HS-5 (cell line): Measurements from ENCODE around the gene GRB2.
"Not testable (repeated sequence)": the region's sequence is repeated elsewhere in the genome, so short reads cannot be mapped to it uniquely, and the experiment has no call there.

Source experiments
- DNase-seq: peaks from one replicate; pipeline ENCODE4 v3.0.0-alpha.2; 2012; ENCODE audit warnings: low read depth

GRB2 gene

DNA sequence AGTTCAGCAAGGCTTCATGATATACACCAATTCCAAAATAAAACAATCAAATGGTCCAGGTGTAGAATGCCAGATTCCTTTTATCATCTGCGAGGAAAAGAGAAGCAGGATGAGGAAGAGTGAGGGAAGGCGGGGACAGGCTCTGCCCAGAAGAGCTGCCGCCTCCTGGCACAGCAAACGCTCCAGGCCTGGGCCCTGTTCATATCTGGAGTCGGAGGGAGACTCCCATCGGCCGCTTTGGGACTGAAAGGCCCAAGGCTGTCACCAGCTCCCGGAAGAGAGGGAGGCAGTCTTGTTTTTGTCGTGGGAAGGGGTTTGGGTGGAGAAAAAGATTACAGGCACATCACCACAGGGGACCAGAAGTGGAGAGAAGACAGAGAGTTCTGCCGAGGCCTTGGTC lies 87.3 kb downstream of the GRB2 start:
- no peak for DNase-seq

DNA sequence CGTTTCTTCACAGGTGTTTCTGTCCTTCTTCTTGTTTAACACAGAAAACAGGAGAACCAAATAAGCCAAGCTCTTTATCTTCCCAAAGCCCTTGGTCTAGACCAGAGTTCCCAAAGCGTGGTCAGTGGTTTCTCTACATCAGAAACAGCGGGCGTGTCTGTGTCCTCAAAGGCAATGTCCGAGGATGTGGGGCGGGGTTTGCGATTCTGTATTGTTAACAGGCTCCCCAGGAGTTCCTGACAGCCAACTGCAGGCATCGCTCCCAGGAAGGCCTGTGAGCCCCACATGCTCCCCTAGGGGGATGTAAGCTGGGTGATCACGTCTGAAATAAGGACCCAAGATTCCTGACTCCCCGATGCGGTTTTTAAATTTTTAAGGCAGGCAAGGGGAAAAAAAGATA lies 87.8 kb downstream of the GRB2 start:
- DNase-seq: no peak

DNA sequence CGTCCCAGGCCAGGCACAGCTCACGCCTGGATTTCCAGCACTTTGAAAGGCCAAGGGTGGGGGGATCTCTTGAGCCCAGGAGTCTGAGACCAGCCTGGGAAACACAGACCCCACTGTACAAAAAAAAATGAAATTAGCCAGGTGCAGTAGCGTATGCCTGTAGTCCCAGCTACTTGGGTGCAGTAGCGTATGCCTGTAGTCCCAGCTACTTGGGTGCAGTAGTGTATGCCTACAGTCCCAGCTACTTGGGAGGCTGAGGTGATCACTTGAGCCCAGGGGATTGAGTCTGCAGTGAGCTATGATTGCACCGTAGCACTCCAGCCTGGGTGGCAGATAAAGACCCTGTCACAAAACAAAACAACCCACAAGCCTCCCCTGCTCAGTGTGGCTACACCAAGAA lies 89.2 kb downstream of the GRB2 start:
- no peak for DNase-seq

DNA sequence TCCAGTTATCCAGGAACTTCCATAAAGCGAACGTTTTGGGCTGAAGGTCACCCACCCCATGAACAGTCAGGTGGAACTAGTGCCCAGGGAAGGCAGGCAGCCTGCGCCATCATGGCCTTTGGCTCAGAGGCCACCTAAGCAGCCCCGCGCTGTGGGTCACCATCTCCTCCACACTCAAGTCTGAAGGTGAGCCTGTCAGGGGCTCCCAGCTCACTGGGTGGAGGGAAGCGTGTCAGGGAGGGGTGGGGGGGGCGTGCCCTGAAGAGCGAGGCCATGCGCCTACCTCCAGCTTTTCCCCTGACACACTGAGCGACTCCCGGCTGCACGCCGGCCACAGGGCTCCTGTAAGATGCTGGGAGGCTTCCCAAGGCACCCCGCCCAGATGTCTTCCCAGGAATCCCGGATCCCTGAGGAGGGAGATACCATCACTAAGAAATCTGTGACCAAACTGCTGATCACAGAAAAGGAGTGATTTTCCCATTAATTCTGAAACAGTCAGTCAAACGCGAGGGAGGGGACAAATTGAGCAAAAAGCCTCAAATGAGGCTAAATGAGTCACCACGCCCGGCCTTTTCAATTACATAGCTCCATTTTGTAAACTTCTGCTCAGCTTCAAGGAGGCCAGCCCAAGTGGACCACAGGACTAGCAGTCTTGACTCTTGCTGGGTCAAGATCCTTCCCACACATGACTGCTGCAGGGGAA lies 89.8 kb downstream of the GRB2 start:
- DNase-seq: peak; percentile 15

DNA sequence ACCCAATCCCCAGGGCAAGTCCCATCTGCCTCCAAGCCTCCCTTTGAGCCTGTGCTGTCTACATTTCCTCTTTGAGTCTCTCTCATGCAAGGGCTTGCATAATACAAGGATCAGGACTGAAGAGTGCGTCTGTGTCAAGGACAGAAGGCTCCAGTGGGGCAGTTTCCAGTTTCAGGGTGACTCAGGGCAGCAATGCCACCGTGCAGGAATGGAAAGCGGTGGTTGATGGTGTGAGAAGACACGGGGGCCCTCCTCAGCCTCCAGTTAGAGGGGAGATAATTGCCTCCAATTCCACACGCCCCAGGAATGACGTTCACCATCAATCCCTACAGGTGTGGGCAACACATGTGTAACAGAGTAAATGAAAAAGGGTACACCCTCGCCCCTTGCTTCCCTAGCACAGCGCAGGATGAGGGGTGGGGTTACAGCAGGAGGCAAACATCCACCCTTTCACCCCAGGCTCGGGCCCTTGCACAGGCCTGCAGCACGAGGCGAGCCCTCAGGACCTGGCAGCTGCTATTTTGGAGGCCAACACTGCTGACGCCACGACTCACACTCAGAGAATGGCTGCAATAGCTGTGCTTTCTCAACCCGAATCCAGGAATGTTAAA lies 91.4 kb downstream of the GRB2 start:
- DNase-seq: no peak

DNA sequence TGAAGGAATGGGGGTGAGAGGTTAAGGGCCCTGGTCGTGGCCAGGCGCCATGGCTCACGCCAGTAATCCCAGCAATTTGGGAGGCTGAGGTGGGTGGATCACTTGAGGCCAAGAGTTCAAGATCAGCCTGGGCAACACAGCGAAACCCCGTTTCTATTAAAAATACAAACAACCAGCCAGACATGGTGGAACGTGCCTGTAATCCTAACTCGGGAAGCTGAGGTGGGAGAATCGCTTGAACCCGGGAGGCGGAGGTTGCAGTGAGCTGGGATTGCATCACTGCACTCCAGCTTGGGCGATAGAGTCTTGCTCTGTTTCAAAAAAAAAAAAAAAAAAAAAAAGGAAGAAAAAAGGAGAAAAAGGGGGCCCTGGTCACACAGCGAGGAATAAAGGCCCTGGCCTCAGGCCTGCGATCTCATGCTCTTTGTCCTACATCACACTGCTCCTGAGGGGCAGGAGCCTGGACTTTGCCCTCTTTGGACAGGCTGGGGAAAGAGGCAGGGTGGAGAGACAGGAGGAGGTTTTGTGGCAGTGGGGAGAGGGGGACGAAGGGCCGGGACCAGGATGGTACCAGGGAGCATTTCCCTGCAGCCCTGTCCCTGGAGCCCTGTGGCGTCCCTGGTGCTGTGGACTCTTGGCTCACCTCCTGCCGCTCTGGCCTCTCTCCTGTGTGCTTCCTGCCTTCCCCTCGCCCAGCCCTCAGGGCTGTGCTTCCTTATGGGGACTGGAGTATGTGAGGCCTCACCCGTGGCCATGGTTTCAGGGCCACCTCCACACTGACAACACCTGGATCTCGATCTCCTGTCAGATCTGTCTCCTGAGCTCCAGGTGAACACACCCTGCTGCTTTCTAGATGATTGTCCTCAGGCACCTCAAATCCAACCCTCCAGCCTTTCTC lies 96.5 kb downstream of the GRB2 start:
- no peak for DNase-seq

DNA sequence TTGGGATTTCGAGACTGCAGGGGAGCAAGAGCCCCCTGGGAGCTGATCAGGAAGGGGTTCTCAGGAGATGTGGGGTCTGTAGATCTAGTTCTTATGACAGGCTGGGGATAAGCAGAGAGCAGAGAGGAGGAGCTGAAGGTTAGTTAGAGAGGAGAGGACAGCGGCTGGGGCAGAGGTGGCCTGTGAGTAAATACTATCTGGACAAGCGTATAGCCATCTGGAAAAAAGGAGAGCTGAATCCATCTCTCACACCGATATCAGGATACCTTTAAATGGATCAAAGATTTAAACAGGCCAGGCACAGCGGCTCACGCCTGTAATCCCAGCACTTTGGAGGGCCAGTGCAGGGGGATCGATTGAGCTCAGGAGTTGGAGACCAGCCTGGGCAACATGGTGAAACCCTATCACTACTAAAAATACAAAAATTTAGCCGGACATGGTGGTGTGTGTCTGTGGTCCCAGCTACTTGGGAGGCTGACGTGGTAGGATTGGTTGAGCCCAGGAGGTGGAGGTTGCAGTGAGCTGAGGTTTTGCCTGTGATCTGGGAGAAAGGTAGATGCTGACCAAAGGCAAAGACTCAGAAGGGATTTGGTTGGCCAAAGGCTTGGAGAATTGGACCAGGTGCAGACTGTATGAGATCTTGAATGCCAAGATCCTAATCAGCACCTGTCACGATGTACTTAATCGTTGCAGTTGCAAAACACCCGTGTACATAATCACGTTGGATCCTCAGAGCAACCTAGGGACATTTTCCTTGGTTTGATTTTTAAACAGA lies 97.3 kb downstream of the GRB2 start:
- no peak for DNase-seq

DNA sequence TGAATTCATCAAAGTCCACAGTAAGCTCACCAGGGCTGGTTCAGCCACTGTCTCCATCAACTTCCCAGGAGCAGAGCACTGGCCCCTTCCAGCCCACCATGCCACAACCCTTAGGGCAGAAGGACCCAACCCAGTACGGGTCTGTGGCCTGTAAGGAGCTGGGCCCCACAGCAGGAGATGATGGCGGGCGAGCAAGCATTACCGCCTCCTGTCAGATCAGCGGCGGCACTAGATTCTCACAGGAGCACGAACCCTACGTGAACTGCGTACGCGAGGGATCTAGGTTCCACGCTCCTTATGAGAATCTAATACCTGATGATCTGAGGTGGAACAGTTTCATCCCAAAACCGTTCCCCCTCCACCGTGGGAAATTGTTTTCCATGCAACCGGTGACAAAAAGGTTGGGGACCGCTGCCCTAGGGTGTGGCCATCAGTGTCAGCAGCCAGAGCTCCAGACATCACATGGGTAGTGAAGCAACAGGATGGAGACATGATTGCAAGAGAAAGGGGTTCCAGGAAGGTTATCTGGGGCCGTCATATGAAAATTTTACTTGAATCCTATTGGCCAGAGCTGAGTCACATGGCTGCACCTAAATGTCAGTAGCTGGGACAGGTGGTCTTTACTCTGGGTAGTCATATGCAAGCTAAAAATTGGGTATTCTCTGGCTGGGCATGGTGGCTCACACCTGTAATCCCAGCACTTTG lies 103.8 kb downstream of the GRB2 start:
- no peak for DNase-seq

DNA sequence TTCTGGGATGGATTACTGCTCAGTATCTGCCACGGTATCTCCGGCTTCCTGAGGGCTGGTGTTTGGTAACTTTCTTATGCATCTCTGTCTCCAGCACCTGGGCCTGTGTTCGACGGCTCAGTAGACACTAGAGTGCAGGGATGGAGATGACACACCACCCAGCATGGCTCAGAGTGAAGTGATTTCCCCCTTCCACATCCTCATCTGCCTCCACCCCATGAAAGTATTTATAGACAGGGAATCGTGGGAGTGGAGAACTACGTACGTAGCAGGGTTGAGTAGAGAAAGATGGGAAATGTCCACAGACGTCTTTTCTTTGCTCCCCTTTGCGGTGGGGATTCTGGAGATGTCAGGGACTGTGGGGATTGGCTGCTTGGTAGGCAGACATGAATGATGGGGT lies 104.4 kb downstream of the GRB2 start:
- no peak for DNase-seq

DNA sequence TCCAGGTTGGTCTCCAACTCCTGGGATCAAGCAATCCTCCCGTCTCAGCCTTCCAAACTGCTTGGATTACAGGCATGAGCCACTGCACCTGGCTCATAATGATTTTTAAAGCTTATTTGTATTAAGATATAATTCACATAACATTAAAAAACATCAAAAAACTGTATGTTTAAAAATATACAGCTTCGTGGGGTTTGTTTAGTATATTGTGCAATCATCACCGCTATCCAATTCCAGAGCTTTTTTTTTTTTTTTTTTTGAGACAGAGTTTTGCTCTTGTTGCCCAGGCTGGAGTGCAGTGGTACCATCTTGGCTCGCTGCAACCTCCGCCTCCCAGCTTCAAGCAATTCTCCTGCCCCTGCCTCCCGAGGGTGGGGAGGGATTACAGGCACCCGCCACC lies 105.2 kb downstream of the GRB2 start:
- DNase-seq: no peak

DNA sequence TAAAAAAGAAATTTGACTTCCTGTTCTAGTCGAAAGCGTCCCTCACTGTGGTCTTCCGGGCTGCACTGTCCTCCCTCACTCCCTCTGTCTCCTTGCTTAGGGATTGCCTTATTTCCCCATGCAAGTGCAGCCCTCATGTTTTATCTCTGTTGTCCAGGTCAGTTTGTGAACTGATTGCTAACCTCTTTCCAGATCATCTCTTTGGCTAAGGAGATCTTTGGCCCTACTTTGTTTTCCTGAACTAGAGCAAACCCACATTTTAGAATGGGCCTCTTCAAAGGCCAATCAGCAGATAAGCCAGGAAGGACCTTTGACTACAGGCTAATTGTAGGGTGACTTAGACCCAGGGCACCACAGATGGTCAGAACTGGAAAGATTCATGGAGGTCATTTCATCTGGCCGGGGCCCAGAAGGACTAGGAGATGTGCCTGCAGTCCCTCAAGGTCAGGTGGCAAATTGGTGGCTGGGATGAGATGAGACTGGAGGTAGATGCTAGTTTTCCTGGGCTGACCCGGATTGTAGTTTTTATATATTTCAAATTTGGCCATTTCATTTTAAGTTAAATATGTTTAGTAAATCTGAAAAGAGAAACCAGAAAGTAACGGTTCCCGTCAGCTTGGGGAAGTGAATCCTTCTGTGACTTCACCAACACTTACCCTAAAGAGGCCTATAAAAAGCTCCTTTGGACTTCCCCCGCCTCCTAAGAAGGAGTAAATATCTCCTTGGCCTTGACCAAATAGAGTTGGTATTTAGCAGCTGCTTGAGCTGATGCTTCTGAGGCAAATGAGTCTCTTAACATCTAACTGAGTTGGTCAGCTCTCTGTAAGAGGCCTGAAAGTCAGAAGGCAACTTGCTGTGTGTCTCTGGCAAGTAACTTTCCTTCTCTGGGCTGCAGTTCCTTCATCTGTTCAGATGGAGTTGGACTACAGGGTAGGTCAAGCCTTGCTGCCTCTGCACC lies 110.0 kb downstream of the GRB2 start:
- DNase-seq: no peak

DNA sequence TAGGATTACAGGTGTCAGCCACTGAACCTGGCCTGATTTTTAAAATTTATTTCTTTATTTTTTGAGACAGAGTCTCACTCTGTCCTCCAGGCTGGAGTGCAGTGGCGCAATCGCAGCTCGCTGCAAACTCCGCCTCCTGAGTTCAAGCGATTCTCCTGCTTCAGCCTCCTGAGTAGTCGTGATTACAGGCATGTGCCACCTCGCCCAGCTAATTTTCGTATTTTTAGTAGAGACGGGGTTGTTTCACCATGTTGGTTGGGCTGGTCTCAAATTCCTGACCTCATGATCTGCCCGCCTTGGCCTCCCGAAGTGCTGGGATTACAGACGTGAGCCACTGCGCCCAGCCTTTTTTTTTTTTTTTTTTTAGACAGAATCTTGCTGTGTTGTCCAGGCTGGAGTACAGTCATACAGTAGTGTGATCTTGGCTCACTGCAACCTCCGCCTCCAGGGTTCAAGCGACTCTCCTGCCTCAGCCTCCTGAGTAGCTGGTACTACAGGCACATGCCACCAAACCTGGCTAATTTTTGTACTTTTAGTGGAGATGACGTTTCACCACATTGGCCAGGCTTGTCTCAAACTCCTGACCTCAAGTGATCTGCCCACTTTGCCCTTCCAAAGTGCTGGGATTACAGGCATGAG lies 112.5 kb downstream of the GRB2 start:
- DNase-seq: not testable (repeated sequence)

DNA sequence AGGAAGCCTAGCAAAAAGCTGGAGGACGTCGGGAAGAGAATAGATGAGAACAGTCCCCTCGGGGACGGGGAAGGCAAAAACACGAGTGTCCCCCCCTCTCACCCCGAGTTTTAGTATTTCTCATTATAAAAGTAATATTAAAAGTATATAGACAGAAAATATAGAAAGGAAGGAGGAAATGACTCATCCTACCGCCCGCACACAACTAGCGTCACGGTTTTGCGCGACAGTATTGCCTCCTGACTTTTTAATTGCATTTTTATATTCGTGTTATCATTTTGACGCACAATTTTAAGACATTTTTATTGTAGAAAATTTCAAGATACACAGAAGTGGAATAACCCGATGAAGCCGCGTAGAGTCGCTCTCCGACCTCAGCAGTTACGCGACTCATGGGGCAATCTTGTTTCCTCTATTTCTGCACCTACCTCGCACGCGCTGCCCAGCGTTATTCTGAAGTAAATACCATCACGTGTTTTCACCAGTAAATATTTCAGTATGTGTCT lies 115.6 kb downstream of the GRB2 start:
- DNase-seq: peak; percentile 29

DNA sequence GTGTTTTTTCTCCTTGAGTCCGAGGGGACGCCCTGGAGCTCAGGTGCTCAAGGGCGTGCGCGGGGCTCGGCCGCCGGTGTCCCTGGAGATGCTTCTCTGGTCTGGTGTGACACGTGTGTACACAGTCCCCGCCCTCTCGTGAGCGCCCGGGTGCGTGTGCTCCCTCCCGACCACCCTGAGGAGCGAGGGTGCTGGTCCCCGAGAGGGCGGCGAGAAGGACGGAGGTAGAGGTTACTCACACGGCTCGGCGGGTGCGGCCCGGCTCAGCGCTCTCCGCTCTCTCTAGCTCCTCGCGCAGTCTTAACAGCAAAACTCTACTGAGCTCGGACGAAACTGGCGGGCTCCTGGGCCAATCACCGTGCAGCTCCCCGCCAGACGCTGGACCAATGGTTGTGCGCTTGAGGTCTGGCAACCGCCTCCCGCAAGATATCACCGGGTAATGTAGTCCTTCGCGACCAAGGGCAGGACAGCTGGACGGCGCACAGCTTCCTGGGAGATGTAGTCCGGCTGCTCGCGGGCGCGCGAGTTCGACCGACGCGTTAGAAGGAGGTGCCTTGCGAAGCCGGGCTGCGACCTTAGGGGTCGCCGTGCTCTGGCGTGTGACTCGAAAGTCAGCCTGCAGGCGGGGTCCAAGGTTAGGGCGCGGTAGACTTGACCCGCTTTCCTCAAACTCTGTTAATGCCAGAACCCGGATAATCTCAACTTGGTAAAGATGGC lies 116.2 kb downstream of the GRB2 start, which contains the start of gene SLC25A19:
TSS of gene SLC25A19 (minus strand) at position 319 of the 717 bp plus-strand sequence. CDS start 2,669 bp downstream, outside the sequence.
- DNase-seq: peak; percentile 96

DNA sequence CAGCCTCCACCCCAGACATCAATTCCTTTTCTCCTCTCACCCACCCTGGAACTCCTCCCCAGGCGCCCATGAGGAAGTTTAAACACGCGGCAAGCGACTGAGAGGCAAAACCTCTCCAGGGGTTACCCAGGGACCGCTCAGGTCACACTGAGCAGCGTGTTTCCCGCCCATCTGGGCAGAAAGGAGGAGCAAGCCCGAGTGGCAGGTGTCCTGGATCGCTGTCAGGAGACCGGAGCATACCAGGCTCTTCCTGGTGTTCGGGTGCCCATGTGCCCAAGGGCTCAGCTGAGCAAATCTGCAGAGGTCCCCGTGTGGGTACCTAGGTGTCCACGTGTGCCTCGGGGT lies 116.7 kb downstream of the GRB2 start:
- no peak for DNase-seq

DNA sequence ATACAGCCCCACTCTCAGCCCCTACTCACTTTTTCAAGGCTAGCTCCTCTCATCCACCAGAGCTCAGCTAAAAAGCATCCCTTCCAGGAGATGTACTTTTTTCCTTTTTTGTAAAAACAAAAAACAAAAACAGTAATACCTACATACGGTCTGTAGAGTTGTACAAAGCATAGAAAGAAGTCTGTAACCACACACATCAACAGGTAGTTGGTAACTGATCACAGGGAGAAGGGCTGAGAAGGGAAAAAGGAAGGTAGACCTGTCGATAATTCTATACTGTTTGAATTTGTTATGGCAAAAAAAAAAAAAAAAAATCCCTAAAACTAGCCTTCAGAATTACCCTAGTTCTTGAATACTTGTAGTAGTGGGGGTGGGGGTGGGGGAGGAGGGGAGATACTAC lies 117.1 kb downstream of the GRB2 start:
- DNase-seq: no peak

DNA sequence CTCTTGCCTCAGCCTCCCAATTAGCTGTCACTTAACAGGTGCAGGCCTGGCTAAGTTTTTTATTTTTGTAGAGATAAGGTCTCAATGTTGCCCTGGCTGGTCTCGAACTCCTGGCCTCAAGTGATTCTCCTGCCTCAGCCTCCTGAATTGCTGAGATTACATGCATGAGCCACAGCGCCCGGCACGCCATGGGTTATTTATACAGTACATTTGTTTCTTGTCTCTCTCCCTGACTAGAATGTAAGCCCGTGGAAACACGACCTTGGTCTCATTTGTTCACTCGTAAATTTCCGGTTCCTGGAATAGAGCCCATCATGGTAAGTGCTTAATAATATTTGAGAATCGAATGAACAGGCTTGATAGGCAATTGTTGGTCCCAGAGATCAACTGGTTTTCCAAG lies 118.3 kb downstream of the GRB2 start:
- no peak for DNase-seq

DNA sequence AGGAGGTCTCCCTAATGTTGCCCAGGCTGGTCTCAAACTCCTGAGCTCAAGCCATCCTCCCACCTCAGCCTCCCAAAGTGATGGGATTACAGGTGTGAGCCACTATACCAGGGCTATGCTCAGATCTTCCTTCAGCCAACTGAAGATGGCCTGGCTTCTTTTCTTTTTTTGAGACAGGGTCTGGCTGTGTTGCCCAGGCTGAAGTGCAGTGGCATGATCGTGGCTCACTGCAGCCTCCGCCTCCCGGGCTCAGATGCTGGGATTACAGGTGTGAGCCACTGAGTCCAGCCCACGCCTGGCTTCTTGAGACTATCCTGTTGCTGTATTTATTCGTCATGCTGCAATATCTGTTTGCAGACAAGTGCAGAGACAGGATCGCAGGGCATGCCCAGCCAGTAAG lies 120.4 kb downstream of the GRB2 start:
- DNase-seq: no peak

DNA sequence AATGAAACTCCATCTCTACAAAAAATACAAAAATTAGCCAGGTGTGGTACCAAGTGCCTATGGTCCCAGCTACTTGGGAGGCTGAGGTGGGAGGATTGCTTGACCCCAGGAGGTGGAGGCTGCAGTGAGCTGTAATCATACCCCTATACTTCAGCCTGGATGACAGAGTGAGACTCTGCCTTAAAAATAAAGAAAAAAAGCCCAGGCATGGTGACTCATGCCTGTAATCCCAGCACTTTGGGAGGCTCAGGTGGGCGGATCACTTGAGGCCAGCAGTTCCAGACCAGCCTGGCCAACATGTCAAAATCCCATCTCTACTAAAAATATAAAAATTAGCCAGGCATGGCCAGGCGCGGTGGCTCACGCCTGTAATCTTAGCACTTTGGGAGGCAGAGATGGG lies 125.3 kb downstream of the GRB2 start:
- DNase-seq: not testable (repeated sequence)
